Measurements from ENCODE around the gene ECT2.
A peak's percentile ranks its signal among the peaks of the same experiment; 100 is the strongest.
"Not testable (repeated sequence)": the region's sequence is repeated elsewhere in the genome, so short reads cannot be mapped to it uniquely, and the experiment has no call there.

ECT2 gene

GRCh38 chr3:172859041-172859440 is 108.5 kb downstream of the ECT2 start:
- peak; percentile 36 for DNase-seq (ENCODE audit: low read depth)

GRCh38 chr3:172866726-172867350 is 116.3 kb downstream of the ECT2 start:
- not testable (repeated sequence) for DNase-seq (ENCODE audit: low read depth)

GRCh38 chr3:172868582-172869200 is 118.2 kb downstream of the ECT2 start:
- DNase-seq (ENCODE audit: low read depth): no peak

- peak; percentile 70 for DNase-seq (ENCODE audit: low read depth)
Observed at GRCh38 chr3:172869368-172869771, 118.8 kb downstream of the ECT2 start.

- no peak for DNase-seq (ENCODE audit: low read depth)
Observed at GRCh38 chr3:172869784-172870518, 119.4 kb downstream of the ECT2 start.
